NCI-H1105 (cell line): ENCODE results near the gene DCAF6.
A peak's percentile ranks its signal among the peaks of the same experiment; 100 is the strongest.
"Not testable (repeated sequence)": the region's sequence is repeated elsewhere in the genome, so short reads cannot be mapped to it uniquely, and the experiment has no call there.

Experiments used
- DNase-seq: peaks from one replicate; lab custom pipeline; 2025; lab: John Stamatoyannopoulos, UW

DCAF6 gene

GRCh38 chr1:167923324-167924056 lies 13.0 kb upstream of the DCAF6 start:
- no peak for DNase-seq

GRCh38 chr1:167924102-167924501 lies 12.4 kb upstream of the DCAF6 start:
- DNase-seq, result no peak

- DNase-seq, result no peak
Observed at GRCh38 chr1:167924543-167925231, 11.8 kb upstream of the DCAF6 start.

- no peak for DNase-seq
Observed at GRCh38 chr1:167926486-167926997, 9.9 kb upstream of the DCAF6 start.

DNA sequence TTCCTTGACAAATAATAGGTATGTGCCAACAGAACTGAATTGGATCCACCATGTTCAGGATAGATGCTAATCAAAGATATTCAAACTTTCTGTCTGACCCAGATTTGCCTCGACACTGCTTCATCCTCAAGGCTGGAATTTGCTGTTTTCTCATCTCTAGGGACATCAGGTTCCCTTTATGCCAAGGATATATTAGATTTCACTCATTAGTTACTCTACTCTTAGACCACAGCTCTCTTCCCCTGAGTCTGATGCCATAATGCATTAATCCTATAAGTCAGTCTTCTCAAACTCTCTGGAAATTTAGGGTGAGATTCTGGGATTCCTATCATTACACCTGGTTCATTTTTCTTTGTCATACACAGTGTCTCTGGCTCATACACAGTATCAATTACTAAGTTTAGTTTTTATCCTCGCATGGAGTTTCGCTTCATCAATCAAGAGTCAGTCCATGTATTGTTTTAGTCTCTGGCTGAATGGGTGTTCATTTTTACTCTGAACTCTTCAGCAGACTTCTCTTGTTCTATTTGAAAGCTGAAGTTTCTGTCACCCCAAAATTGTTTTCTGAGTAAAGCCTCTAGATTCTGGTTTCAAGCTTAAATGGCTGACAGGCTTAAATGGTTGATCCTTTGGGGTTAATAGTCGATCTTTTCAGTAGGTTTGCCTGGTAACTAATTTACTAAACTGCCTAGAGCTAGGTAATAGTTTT lies 9.3 kb upstream of the DCAF6 start:
- no peak for DNase-seq

GRCh38 chr1:167928457-167928852 lies 8.0 kb upstream of the DCAF6 start:
- no peak for DNase-seq

DNA sequence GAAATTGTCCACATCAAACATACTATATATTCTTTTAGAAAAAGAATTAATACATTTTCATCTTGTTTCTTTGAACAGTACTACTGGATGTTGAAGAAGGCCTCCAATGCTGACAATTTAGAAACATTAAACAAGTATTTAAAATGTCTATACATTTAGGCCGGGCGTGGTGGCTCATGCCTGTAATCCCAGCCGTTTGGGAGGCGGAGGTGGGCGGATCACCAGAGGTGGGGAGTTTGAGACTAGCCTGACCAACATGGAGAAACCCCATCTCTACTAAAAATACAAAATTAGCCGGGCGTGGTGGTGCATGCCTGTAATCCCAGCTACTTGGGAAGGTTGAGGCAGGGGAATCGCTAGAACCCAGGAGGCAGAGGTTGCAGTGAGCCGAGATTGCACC lies 7.6 kb upstream of the DCAF6 start:
- not testable (repeated sequence) for DNase-seq

DNA sequence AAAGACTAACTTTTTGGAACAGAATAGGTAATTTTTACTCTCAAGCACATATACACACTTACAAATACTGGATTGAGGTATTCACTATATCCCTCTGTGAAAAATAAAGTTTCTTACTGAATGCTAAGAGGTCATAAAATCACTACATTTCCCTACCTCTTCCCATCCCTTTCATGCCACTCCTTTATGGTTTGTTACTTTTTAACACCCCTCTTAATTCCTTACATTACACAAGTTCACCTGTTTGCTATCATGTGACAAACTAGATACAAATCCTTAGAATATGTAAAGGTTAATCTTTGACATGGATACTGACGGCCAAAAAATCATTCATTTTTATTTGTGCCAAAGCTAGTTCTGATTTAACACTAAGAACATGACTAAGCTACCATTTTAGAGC lies 6.8 kb upstream of the DCAF6 start:
- no peak for DNase-seq

- no peak for DNase-seq
Observed at GRCh38 chr1:167933788-167934187, 2.7 kb upstream of the DCAF6 start.

- no peak for DNase-seq
Observed at GRCh38 chr1:167934426-167935215, 1.9 kb upstream of the DCAF6 start.

- DNase-seq, result no peak
Observed at GRCh38 chr1:167935216-167936067, 1.0 kb upstream of the DCAF6 start.

GRCh38 chr1:167936930-167937708 lies 636 bp downstream of the DCAF6 start, which contains the start of gene MPC2:
Gene MPC2 (minus strand): TSS chr1:167937072. CDS start chr1:167935841, 1,231 bp downstream.
- peak; percentile 75 for DNase-seq

DNA sequence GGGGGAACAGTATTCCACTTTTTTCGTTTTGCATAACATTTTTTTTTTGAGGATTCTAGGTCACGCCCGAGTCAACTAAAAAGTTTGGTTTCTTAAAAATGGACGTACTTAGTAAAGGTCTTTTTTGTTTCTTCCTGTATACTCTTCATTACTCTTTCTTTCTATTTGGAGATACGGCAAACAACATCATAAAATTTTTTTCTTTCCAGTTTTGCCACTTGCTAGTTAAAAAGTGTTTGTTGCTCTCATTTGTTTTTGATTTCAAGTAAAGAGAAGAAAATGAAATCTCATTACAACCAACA lies 1.2 kb downstream of the DCAF6 start:
- DNase-seq, result no peak

- DNase-seq, result no peak
Observed at GRCh38 chr1:167938080-167938636, 1.7 kb downstream of the DCAF6 start.

DNA sequence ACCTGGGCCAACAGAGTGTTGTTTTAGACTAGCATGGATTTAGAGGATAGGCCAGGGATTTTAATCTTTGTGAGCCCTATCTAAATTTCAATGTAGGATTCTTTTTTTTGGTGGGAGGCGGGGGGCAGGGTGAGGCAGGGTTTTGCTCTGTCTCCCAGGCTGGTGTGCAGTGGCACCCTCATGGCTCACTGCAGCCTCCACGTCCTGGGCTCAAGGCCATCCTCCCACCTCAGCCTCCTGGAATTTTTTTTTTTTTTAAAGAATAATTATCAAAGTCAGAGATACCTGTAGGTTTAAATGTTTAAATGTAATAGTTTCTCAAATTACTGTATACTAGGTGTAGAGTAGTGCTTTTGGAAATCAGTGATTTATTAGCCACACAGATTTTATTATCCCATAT lies 3.8 kb downstream of the DCAF6 start:
- no peak for DNase-seq

- DNase-seq, result no peak
Observed at GRCh38 chr1:167943541-167943940, 7.1 kb downstream of the DCAF6 start.

DNA sequence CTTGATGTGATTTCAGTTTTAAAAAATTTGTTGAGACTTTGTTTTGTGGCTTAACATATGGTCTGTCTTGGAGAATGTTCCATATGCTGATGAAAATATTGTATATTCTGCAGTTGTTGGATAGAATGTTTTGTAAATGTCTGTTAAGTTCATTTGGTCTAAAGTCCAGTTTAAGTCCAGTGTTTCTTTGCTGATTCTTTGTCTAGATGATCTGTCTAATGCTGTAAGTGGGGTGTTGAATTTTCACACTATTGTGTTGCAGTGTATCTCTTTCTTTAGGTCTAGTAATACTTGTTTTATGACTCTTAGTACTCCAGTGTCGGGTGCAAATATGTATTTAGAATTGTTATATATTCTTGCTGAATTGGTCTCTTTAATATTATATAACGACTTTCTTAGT lies 11.2 kb downstream of the DCAF6 start:
- DNase-seq, result no peak

DNA sequence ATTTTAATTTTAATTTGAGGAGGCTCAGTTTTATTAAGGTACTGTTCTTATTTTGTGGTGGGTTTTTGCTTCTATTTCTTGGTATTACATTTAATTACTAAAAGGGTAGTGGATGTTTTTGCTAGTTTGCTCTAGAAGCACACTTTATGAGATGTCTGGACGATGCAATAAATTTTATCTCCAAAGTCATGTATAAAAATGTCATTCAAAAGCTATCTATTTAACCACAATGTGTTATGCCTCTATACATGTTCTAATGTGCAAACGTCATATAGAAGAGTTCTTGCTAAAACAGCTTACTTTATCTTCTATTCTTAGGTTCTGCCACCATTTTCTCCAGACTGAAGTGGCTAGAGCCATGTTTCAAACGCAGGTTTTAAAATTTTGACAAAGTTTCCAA lies 13.3 kb downstream of the DCAF6 start:
- DNase-seq, result no peak

DNA sequence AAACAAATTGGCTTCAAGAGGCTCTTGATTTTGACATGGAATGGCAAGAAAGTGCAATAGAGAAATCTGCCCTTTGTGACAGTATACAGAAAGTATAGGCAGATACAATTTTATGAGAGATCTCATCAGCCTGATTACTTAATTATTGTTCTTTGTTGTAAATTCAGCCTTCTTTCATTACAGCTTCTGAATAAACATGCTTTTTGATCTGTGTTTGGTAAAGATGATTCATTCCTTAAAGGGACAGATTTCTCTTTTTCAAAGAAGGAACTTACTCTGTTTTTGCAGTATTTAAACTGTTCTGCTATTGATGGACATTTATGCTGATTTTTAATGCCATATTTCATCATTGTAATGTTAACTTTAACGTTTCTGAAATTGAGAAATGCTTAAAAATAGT lies 14.1 kb downstream of the DCAF6 start:
- DNase-seq, result no peak

DNA sequence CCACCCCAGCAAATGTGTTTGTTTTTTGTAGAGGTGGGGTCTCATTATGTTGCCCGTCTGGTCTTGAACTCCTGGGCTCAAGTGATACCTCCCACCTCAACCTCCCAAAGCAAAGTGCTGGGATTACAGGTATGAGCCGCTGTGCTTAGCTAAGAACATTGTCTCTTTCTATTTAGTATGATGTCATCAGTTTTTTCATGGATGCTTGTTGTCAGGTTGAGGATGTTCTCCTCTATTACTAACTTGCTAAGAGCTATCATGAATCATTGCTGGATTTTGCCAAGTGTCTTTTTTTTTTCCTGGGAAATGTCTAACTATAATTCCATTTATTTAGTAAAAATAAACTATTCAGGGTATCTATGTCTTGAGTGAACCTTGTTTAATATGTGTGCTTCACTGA lies 19.4 kb downstream of the DCAF6 start:
- no peak for DNase-seq
